GM21786 (cell line): ENCODE results near the gene KCNJ18.
A peak's percentile ranks its signal among the peaks of the same experiment; 100 is the strongest.
"Not testable (repeated sequence)": the region's sequence is repeated elsewhere in the genome, so short reads cannot be mapped to it uniquely, and the experiment has no call there.

Experiments used
- ATAC-seq: cut with Tn5 transposase; IDR thresholded peaks from one replicate; pipeline ENCODE4 v1.9.1; 2021; ENCODE audit not compliant: unreplicated experiment

KCNJ18 gene

GRCh38 chr17:21719511-21720226, 27.3 kb downstream of the KCNJ18 start:
- not testable (repeated sequence) for ATAC-seq

DNA sequence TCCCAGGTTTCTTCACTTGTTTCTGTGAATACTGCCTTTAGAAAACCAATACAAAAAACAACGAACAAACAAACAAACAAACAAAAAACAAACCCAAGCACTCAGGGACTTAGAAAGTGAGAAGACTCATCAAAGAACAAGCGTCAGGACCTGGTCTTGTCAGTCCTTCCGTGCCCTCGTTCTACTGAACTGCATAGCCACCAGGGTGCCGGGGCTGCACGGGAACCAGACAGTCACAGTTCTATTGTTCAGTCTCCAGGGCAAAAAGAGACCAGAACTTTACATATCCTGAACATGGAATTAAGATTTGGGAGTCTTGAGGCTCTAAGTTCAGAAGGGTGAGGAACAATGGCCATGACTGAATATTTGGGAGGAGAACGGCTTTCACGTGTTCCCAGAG, 28.2 kb downstream of the KCNJ18 start:
- ATAC-seq = not testable (repeated sequence)

- not testable (repeated sequence) for ATAC-seq
Measured at GRCh38 chr17:21722268-21722667, 29.9 kb downstream of the KCNJ18 start.

GRCh38 chr17:21724216-21725006, 32.1 kb downstream of the KCNJ18 start:
- ATAC-seq = not testable (repeated sequence)

- not testable (repeated sequence) for ATAC-seq
Measured at GRCh38 chr17:21731076-21731475, 38.8 kb downstream of the KCNJ18 start.

- not testable (repeated sequence) for ATAC-seq
Measured at GRCh38 chr17:21733931-21734330, 41.6 kb downstream of the KCNJ18 start.

- not testable (repeated sequence) for ATAC-seq
Measured at GRCh38 chr17:21735814-21736213, 43.5 kb downstream of the KCNJ18 start.

DNA sequence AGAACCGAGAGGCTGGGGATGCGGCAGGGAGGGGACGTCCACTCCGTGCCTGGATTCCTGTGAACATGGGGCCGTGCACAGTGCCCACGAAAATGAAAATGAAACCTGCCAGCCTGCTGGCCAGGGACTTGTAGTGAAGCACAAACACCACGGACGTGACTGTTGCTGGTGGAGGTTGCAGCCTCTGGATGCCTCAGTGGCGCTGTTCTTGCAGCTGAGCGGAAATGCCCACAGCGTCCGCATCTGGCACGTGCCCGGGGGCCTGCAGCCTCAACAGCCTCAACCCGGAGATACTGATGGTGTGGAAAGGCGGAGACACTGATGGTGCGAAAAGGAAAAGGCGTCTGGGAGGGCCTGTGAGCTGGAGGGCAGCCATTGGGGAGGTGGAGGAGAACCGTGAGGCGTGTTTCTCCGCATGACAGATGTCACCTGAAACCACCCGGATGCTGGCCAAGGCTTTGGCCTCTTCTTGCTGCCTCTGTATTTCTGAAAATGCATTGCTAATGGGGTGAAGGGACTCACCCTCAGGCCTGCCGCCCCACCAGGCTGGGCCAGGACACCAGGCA, 44.8 kb downstream of the KCNJ18 start:
- ATAC-seq = not testable (repeated sequence)

GRCh38 chr17:21738241-21738640, 45.9 kb downstream of the KCNJ18 start:
- ATAC-seq = not testable (repeated sequence)

DNA sequence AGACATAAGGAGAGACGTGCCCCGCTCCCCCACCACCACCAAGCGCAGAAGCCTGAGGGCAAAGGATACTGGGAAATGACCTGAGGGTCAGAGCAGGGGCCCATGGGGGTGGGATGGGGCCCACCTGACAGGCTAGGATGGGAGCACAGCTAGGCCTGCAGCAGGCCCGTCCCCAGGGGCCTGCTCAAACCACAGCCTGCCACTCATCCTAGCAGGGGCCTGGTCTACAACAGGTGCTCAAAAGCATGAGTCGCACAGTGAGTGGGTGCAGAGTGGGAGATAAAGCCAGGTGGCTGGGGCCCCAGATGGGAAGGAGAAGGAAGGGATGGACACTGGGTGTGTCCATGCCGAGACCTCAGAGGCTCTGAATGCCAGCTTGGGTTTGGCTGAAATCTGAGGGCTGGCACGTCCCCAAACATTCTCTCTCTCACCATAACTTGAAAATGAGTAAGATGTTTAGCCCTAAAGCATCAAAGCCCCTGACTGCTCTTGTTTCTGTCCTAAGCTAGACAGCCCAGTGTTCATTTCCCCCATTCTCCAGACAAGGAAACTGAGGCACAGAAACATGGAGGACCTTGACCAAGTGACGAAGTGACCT, 46.7 kb downstream of the KCNJ18 start:
- peak; percentile 56 for ATAC-seq

DNA sequence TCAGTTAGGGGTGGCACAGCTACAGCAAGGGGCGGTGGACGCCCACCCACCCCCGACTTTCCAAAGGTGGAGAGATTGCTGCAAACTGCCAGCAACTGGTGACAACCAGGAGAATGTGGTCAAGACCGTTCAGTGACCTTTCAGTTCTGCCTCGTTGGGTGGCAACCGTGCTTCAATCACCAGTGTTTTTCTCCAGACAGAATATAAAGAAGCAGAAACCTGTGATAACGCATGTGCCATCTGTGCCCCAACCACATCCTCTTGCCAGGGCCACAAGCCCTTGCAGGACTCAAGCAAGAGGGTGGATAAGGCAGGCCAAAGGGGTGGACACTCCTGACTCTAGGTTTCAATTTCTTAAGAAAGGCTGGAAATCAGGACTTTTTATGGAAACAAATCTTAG, 47.2 kb downstream of the KCNJ18 start:
- ATAC-seq = peak; percentile 75

- ATAC-seq = not testable (repeated sequence)
Measured at GRCh38 chr17:21740836-21741235, 48.5 kb downstream of the KCNJ18 start.

DNA sequence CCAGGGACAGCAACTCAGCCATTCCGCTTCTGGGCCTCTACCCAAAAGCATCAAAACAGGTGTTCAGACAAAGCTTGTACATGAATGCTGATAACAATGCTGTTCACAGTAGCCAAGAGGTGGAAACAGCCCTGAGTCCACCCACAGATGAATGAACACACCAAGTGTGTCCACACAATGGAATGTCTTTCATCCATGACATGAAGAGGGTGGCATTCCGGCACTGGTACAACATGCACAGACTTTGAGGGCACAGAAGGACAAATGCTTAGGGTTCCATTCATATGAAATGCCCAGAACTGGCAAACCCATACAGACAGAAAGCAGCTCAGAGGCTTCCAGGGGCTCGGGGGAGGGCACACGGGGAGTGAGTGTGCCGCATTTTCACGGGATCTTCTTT, 49.2 kb downstream of the KCNJ18 start:
- ATAC-seq = not testable (repeated sequence)

- no peak for ATAC-seq
Measured at GRCh38 chr17:21742326-21742725, 50.0 kb downstream of the KCNJ18 start.

DNA sequence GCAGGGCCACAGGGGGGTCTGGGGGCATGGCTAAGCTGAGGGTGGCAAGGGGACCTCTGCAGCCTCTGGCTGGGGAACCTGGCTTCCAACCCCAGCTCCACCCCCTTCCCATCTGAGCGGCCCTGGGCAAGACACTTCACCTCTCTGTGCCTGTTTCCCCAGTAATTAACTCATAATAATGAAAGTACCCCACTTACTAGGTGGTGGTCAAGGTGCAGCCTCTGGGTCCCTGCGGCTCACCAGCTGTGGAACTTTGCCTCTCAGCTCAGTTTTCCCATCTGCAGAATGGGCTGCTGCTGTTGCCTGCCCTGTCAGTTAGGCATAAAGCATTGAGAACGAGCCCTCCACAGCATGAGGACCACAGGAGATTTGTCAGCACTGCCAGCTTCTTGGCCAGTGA, 51.8 kb downstream of the KCNJ18 start:
- ATAC-seq = not testable (repeated sequence)

- ATAC-seq = not testable (repeated sequence)
Measured at GRCh38 chr17:21744621-21745020, 52.3 kb downstream of the KCNJ18 start.

GRCh38 chr17:21745385-21746054, 53.2 kb downstream of the KCNJ18 start:
- not testable (repeated sequence) for ATAC-seq

DNA sequence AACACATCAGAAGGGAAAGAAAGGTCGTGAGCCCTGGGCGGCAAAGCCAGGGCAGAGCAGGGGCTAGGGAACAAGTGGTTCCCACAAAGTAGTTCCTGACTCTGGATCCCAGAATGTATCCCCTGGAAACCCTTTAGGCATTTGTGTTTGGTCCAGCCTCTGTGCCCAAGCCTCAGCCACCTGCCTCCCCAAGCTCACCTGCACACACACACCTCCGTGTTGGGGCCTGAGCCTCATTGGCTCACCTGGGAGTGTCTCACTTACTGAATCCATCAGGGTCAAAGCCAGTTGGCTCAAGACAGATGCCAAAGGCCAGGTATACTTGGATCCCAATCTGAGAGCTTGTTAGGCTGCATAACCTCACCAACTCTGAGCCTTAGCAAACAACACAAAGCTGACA, 54.1 kb downstream of the KCNJ18 start:
- not testable (repeated sequence) for ATAC-seq

DNA sequence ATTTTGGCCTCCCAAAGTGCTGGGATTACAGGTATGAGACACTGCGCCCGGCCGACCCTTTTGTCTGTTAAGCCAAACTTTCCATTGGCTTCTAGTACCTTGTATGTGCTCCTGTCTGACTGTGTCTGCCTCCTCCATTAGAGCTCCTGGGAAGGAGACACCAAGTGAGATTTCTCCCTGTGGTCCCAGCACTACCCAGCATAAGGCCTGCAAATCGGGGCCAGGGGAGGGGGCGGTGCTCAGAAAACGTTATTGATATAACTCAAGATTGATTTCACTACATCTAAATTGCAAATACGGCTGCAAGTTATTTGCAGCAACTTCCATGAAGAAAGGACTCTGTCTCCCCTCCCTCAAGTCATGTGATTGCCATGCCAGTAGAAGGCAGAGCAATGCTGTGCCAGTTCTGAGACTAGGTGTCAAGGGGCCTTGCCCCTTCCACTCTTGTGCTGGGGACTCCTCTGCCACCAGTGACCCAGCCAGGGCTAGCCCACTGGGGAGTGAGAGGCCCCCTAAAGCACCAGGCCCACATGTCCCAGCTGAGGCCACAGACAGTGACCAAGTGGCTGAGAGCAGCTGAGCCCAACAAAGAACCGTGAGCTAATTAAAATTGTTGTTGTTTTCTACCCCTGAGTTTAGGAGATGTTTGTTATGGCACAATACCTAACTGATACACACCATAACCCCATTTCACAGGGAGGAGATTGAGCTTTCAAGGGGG, 55.0 kb downstream of the KCNJ18 start:
- ATAC-seq = not testable (repeated sequence)

GRCh38 chr17:21748686-21749085, 56.4 kb downstream of the KCNJ18 start:
- not testable (repeated sequence) for ATAC-seq
